ENCODE results near the gene TMEM42. TPM values are rescaled to one million over a fixed set of nuclear protein-coding genes. Genes with fewer than 3 reads are reported as not detected.

Gene TMEM42
- total and polyA plus RNA-seq, 9 of the 15 experiments (the other 6 are each of a cell fraction or from before 2014, with no cell fraction given), result 0.53 to 1.6 (median 0.98) TPM

- TF ChIP-seq TAF9B (IDR thresholded peaks at IDR 0.05; ENCODE audit: partially characterized antibody) (no peak), TRIM28 (IDR thresholded peaks at IDR 0.05) (no peak), ZNF830 (CRISPR knock-in tag; IDR thresholded peaks at IDR 0.05) (no peak), ZNF584 (CRISPR knock-in tag; IDR thresholded peaks at IDR 0.05; ENCODE audit: low read depth) (no peak), PHB (CRISPR knock-in tag; IDR thresholded peaks at IDR 0.05) (no peak), E4F1 (CRISPR knock-in tag; IDR thresholded peaks at IDR 0.05; ENCODE audit: borderline replicate concordance) (no peak)
- TF ChIP-seq, protein P1, sequence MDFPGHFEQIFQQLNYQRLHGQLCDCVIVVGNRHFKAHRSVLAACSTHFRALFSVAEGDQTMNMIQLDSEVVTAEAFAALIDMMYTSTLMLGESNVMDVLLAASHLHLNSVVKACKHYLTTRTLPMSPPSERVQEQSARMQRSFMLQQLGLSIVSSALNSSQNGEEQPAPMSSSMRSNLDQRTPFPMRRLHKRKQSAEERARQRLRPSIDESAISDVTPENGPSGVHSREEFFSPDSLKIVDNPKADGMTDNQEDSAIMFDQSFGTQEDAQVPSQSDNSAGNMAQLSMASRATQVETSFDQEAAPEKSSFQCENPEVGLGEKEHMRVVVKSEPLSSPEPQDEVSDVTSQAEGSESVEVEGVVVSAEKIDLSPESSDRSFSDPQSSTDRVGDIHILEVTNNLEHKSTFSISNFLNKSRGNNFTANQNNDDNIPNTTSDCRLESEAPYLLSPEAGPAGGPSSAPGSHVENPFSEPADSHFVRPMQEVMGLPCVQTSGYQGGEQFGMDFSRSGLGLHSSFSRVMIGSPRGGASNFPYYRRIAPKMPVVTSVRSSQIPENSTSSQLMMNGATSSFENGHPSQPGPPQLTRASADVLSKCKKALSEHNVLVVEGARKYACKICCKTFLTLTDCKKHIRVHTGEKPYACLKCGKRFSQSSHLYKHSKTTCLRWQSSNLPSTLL (IDR thresholded peaks at IDR 0.05), result no peak
- BruUV-seq (replicated peaks), result no TSS peak
- Histone ChIP-seq H3K9me1 (ENCODE audit: control insufficient read depth, insufficient read depth, low read length) (no peaks in the 10 kb centered on the region), H3K4me1 (replicated peaks in 1 of 2; ENCODE audit: control insufficient read depth in 2 of 2, insufficient read depth in 2 of 2, low read length in 2 of 2) (no peaks in the 10 kb centered on the region), H3K79me2 (ENCODE audit: control insufficient read depth, insufficient read depth, low read length) (no peaks in the 10 kb centered on the region), H3K27me3 (ENCODE audit: control insufficient read depth in 2 of 2, insufficient read depth in 2 of 2, low read length in 2 of 2) (peaks cover 8 to 34% of the 10 kb centered on the region in 2 experiments; a peak in 3 of 5 replicates), H4K20me1 (replicated peaks; ENCODE audit: control insufficient read depth, insufficient read depth, low read length) (no peaks in the 10 kb centered on the region), H3K4me2 (ENCODE audit: insufficient read depth, low read length) (no peak overlapping the region), H3K36me3 (ENCODE audit: control insufficient read depth, insufficient read depth, low read length) (no peaks in the 10 kb centered on the region), H3K4me3 (no peak overlapping the region), H3K27ac (ENCODE audit: extremely low read depth, low read depth, low read length) (no peak overlapping the region), H2AFZ (ENCODE audit: low read depth, low read length) (no peak overlapping the region), H3K9me3 (replicated peaks; ENCODE audit: control insufficient read depth, insufficient read depth, low read depth, low read length) (no peaks in the 10 kb centered on the region), H3K9ac (ENCODE audit: insufficient read depth in 1 of 2, low read depth in 2 of 2, low read length in 2 of 2) (no peak overlapping the region)
- ChIA-PET CTCF (ENCODE audit: low intra/inter-chr PET ratio) (no interaction called here), POLR2A (interaction anchor here (0.6 to 1.7 kb wide), 4 partner anchors 10 to 659 kb away, joined by 3 to 7 read pairs (median 4); no protein-coding TSS in a partner anchor)
- intact Hi-C loops (cut with micrococcal nuclease) (no loop called here), in situ Hi-C loops (cut with MboI) (no loop called here)
- ATAC-seq (no peak), DNase-seq (ENCODE audit: extremely low read depth in 1 of 4, low spot score in 3 of 4) (no peak), FAIRE-seq (no peak)
- WGBS (ENCODE audit: insufficient coverage, low coverage, missing lambda C conversion rate), result 2% methylated on average over 4 of the region's 4 CpGs
Observed at GRCh38 chr3:44907612-44908011, 45.9 kb downstream of the TMEM42 start.
